SK-N-SH treated with all-trans-retinoic acid at 6 μM for 48 hours (cell line): ENCODE results near the gene RIPK4.

ENCODE experiments used
- ATAC-seq: fragments of 200-7000 bp; cut with Tn5 transposase; 3 replicates; pipeline ENCODE4 v1.9.1; 2020; ENCODE audit warnings: mild to moderate bottlenecking, moderate library complexity
- ARNTL ChIP-seq: fragments of 450-650 bp; formaldehyde crosslinking; IDR thresholded peaks from 2 replicates; pipeline ENCODE4 v1.5.0; 2020; ENCODE audit warnings: low read depth, mild to moderate bottlenecking, moderate library complexity, borderline replicate concordance
- BACH2 ChIP-seq: fragments of 250-450 bp; sonication (Bioruptor Pico); IDR thresholded peaks from 2 replicates; pipeline ENCODE4 v1.9.0; 2021; ENCODE audit warnings: mild to moderate bottlenecking, borderline replicate concordance
- CSDC2 ChIP-seq: fragments of 250-450 bp; sonication (Bioruptor Pico); IDR thresholded peaks from 2 replicates; pipeline ENCODE4 v1.5.0; 2020; ENCODE audit warnings: mild to moderate bottlenecking, moderate library complexity
- CSRNP3 ChIP-seq: fragments of 250-450 bp; sonication (Bioruptor Pico); IDR thresholded peaks from 2 replicates; pipeline ENCODE4 v1.5.1; 2021; ENCODE audit warnings: mild to moderate bottlenecking, moderate library complexity
- ESRRG ChIP-seq: fragments of 250-450 bp; sonication (Bioruptor Pico); IDR thresholded peaks from 2 replicates; pipeline ENCODE4 v1.6.1; 2021; ENCODE audit warnings: mild to moderate bottlenecking
- GLIS3 ChIP-seq: fragments of 250-450 bp; sonication (Bioruptor Pico); IDR thresholded peaks from 2 replicates; pipeline ENCODE4 v1.5.0; 2020; ENCODE audit warnings: mild to moderate bottlenecking, moderate library complexity
- ISL1 ChIP-seq: fragments of 250-450 bp; sonication (Bioruptor Pico); IDR thresholded peaks from 2 replicates; pipeline ENCODE4 v2.1.2; 2022; ENCODE audit warnings: mild to moderate bottlenecking, moderate library complexity
- OSR1 ChIP-seq: fragments of 250-450 bp; sonication (Bioruptor Pico); IDR thresholded peaks from 2 replicates; pipeline ENCODE4 v1.8.0; 2022; ENCODE audit warnings: moderate library complexity, mild to moderate bottlenecking, inconsistent platforms
- PATZ1 ChIP-seq: fragments of 250-450 bp; sonication (Bioruptor Pico); IDR thresholded peaks from 2 replicates; pipeline ENCODE4 v1.8.0; 2020; ENCODE audit warnings: mild to moderate bottlenecking, moderate library complexity, borderline replicate concordance
- PPARA ChIP-seq: fragments of 250-450 bp; sonication (Bioruptor Pico); IDR thresholded peaks from 2 replicates; pipeline ENCODE4 v1.5.0; 2020; ENCODE audit warnings: mild to moderate bottlenecking, borderline replicate concordance
- RARB ChIP-seq: fragments of 250-450 bp; sonication (Bioruptor Pico); IDR thresholded peaks from 2 replicates; pipeline ENCODE4 v1.8.0; 2021; ENCODE audit warnings: mild to moderate bottlenecking, moderate library complexity
- SNAI2 ChIP-seq: fragments of 250-450 bp; sonication (Bioruptor Pico); IDR thresholded peaks from 2 replicates; pipeline ENCODE4 v1.5.0; 2020; ENCODE audit warnings: mild to moderate bottlenecking, moderate library complexity
- TCF4 ChIP-seq: fragments of 250-450 bp; sonication (Bioruptor Pico); IDR thresholded peaks from 2 replicates; pipeline ENCODE4 v1.8.0; 2021; ENCODE audit warnings: mild to moderate bottlenecking, moderate library complexity, borderline replicate concordance
- TOX ChIP-seq: fragments of 250-450 bp; sonication (Bioruptor Pico); IDR thresholded peaks from 2 replicates; pipeline ENCODE4 v1.8.0; 2021; ENCODE audit warnings: mild to moderate bottlenecking, moderate library complexity, borderline replicate concordance
- ZC3H10 ChIP-seq: fragments of 250-450 bp; sonication (Bioruptor Pico); IDR thresholded peaks from 2 replicates; pipeline ENCODE4 v1.5.1; 2021; ENCODE audit warnings: mild to moderate bottlenecking, moderate library complexity
- ZFP3 ChIP-seq: fragments of 250-450 bp; sonication (Bioruptor Pico); IDR thresholded peaks from 2 replicates; pipeline ENCODE4 v1.5.0; 2020; ENCODE audit warnings: mild to moderate bottlenecking, moderate library complexity
- ZFP30 ChIP-seq: fragments of 450-650 bp; formaldehyde crosslinking; IDR thresholded peaks from 2 replicates; pipeline ENCODE4 v1.5.0; 2022; ENCODE audit warnings: mild to moderate bottlenecking, moderate library complexity
- ZNF565 ChIP-seq: fragments of 450-650 bp; formaldehyde crosslinking; conservative IDR thresholded peaks from 2 replicates; pipeline ENCODE4 v1.5.0; 2020; ENCODE audit warnings: low read depth, mild to moderate bottlenecking, moderate library complexity
- ZNF8 ChIP-seq: fragments of 450-650 bp; formaldehyde crosslinking; IDR thresholded peaks from 2 replicates; pipeline ENCODE4 v1.5.0; 2020; ENCODE audit warnings: mild to moderate bottlenecking, moderate library complexity
- TF ChIP-seq, protein P1 (sequence below): fragments of 250-450 bp; sonication (Bioruptor Pico); IDR thresholded peaks from 2 replicates; pipeline ENCODE4 v1.5.1; 2020; ENCODE audit warnings: low read depth, mild to moderate bottlenecking, moderate library complexity
- TF ChIP-seq, protein P2 (sequence below): fragments of 250-450 bp; sonication (Bioruptor Pico); IDR thresholded peaks from 2 replicates; pipeline ENCODE4 v1.5.0; 2020; ENCODE audit warnings: mild to moderate bottlenecking, moderate library complexity

The RIPK4 gene

DNA sequence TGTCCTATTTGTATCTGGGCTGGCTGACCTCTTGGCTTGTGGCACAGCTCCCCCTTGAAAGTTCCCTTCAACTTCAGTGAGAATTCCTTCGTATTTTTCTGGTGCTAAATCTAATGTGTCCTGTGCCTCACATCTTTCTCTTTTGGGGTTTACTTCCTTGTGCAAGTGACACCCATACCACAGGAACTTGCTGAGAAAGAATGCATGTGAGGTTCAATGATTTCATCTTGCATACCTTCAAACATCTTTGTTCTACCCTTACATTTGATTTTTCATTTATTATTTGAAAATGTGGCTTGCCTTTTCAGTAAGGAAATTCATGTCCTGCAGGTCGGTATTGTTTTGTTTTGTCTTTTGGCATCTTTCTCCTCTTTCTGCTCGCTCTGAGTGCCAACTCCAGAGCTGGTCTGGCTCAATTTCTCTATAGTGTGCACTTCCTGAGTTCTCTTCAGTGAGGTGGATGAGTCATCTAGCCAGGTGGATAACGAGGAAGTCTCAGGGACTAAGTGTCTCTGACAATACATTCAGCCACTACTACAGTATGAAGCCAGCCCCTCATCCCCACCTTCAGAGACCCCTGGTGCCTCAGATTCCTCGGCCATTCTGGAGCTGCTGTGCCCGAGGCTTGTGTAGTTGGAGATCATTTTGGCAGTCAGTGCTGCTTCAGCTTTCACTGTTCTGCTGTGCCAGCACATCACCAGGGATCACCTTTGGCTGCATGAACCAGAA, 59.5 kb downstream of the RIPK4 start:
- ATAC-seq: peak; percentile 56
- TF ChIP-seq BACH2 (CRISPR knock-in tag) (no peak), SNAI2 (CRISPR knock-in tag) (no peak)

- ATAC-seq: no peak
- TF ChIP-seq, protein P1, sequence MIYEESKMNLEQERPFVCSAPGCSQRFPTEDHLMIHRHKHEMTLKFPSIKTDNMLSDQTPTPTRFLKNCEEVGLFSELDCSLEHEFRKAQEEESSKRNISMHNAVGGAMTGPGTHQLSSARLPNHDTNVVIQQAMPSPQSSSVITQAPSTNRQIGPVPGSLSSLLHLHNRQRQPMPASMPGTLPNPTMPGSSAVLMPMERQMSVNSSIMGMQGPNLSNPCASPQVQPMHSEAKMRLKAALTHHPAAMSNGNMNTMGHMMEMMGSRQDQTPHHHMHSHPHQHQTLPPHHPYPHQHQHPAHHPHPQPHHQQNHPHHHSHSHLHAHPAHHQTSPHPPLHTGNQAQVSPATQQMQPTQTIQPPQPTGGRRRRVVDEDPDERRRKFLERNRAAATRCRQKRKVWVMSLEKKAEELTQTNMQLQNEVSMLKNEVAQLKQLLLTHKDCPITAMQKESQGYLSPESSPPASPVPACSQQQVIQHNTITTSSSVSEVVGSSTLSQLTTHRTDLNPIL: no peak
- TF ChIP-seq TCF4 (no peak), TOX (CRISPR knock-in tag) (no peak), ISL1 (CRISPR knock-in tag) (no peak), ZNF8 (CRISPR knock-in tag) (no peak), CSDC2 (no peak), ZFP3 (CRISPR knock-in tag) (no peak)
Measured at GRCh38 chr21:41706678-41707077, 60.2 kb downstream of the RIPK4 start.

- no peak for ATAC-seq
- TF ChIP-seq PATZ1 (CRISPR knock-in tag) (no peak), PPARA (no peak), RARB (no peak), ZFP30 (CRISPR knock-in tag) (no peak), TOX (CRISPR knock-in tag) (no peak), ZC3H10 (no peak), ZNF565 (CRISPR knock-in tag) (no peak), CSRNP3 (no peak), ZNF8 (CRISPR knock-in tag) (no peak), ARNTL (CRISPR knock-in tag) (no peak), TCF4 (no peak), ZFP3 (CRISPR knock-in tag) (no peak), OSR1 (CRISPR knock-in tag) (no peak), ESRRG (CRISPR knock-in tag) (no peak), CSDC2 (no peak), ISL1 (CRISPR knock-in tag) (no peak), BACH2 (CRISPR knock-in tag) (no peak), GLIS3 (CRISPR knock-in tag) (no peak)
- TF ChIP-seq, protein P1: no peak
- TF ChIP-seq, protein P2, sequence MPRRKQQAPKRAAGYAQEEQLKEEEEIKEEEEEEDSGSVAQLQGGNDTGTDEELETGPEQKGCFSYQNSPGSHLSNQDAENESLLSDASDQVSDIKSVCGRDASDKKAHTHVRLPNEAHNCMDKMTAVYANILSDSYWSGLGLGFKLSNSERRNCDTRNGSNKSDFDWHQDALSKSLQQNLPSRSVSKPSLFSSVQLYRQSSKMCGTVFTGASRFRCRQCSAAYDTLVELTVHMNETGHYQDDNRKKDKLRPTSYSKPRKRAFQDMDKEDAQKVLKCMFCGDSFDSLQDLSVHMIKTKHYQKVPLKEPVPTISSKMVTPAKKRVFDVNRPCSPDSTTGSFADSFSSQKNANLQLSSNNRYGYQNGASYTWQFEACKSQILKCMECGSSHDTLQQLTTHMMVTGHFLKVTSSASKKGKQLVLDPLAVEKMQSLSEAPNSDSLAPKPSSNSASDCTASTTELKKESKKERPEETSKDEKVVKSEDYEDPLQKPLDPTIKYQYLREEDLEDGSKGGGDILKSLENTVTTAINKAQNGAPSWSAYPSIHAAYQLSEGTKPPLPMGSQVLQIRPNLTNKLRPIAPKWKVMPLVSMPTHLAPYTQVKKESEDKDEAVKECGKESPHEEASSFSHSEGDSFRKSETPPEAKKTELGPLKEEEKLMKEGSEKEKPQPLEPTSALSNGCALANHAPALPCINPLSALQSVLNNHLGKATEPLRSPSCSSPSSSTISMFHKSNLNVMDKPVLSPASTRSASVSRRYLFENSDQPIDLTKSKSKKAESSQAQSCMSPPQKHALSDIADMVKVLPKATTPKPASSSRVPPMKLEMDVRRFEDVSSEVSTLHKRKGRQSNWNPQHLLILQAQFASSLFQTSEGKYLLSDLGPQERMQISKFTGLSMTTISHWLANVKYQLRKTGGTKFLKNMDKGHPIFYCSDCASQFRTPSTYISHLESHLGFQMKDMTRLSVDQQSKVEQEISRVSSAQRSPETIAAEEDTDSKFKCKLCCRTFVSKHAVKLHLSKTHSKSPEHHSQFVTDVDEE (CRISPR knock-in tag): no peak
Measured at GRCh38 chr21:41706263-41706639, 60.6 kb downstream of the RIPK4 start.
